Activated CD4-positive, alpha-beta T cell treated with anti-CD3 and anti-CD28 coated beads for 1 hour (primary cell): ENCODE data around the gene SACM1L.

Source experiments
- DNase-seq: peaks from one replicate; pipeline ENCODE4 v3.0.0-alpha.2; 2020

SACM1L gene

GRCh38 chr3:45700570-45701073 lies 11.4 kb downstream of the SACM1L start:
- no peak for DNase-seq

GRCh38 chr3:45701172-45701867 lies 12.1 kb downstream of the SACM1L start:
- no peak for DNase-seq

DNA sequence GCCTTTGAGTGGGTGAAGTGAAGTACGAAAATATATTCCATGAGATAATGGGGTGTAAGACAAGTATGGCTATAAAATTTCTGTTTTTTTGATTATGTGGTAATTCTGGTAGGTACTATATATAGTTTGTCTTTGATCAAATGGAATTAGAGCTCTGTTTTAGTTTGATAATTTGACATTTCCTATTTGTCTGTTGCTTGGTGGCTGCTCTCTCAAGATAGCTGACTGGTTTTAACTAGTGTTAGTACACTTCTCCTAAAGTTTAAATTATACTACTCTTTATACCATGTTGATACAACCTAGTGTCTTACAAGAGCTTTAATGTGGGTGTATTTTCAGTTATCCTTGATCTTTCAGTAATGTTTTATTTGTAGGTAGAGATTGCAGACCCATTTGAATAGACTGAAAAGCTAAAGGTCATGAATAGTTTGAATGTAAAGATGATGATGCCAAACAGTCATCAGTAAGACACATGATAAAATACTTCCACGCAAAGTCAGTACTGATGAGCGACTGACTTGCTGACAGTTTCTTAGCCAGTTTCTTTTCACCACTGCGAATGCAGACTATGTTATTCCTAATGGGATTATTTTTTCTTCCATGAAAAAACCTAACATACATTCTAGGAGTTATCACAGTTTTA lies 15.2 kb downstream of the SACM1L start:
- no peak for DNase-seq

- no peak for DNase-seq
Measured at GRCh38 chr3:45705839-45706808, 16.9 kb downstream of the SACM1L start.

GRCh38 chr3:45711931-45712330 lies 22.7 kb downstream of the SACM1L start:
- DNase-seq = no peak

GRCh38 chr3:45712434-45713110 lies 23.4 kb downstream of the SACM1L start:
- DNase-seq = no peak

DNA sequence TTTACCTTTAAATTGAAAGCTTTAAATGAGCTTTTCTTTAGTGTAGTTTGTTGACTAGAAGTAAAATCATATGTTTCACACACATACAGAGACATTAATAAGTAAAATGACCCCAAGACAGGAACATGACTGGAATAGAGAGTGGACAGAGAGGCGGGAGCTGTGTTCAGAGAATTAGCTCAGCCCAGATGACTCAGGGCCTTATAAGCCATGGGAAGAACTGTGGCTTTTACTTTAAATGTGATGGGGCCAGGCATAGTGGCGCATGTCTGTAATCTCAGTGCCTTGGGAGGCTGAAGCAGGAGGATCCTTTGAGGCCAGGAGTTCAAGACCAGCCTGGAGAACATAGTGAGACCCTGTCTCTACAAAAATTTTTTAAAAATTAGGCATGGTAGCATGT lies 26.7 kb downstream of the SACM1L start:
- no peak for DNase-seq

GRCh38 chr3:45716790-45717336 lies 27.7 kb downstream of the SACM1L start:
- DNase-seq = no peak

- DNase-seq = no peak
Measured at GRCh38 chr3:45719655-45720487, 30.7 kb downstream of the SACM1L start.

DNA sequence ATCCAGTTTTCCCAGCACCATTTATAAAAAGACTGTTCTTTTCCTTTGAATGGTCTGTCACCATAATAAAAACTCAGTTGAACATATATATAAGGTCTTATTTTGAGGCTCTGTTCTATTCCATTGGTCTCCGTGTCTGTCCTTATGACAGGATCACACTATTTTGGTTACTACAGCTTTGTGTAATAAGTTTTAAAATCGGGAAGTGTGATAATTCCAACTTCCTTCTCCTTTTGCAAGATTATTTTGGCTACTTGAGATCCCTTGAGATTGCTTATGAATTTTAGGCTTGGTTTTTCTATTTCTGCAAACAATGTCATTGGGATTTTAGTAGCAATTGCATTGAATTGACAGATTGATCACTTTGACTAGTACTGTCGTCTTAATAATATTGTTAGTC lies 35.7 kb downstream of the SACM1L start:
- DNase-seq = no peak

GRCh38 chr3:45729614-45730013 lies 40.4 kb downstream of the SACM1L start:
- DNase-seq = no peak

DNA sequence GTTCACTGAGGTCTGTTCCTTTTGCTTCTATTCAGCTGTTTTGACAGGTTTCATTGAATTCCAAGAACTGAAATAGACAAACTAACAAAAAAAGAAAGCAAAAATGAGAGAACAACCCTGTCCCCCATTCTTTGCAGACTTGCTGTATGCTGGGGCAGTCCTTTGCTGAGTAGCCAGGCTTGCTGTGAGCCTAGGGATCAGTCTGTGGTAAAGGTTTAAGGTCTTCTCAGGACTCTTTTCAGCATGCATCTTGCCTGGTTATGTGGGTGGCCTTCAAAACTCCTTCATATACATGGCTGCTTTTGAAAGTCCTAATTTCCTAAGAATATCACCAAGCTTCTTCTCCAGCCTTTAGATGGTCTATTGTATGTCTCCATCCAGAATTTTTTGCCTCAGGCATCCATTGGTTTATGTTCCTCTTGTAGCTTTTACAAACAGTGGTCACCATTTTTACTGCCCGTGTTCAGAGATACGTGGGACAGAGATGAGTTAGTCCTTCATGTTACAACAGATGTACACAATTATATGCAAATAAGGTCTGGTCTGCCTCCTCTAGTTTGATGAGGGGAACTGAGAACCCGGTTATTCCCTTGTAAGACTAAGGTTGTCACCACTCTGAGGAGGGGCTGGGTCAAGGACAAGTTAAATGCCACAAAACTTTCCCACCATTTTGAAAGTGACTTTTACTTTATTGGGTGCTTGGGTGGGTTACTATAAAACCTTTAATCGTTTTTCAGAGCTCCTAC lies 41.4 kb downstream of the SACM1L start:
- no peak for DNase-seq

GRCh38 chr3:45736707-45737106 lies 47.5 kb downstream of the SACM1L start:
- DNase-seq = no peak

GRCh38 chr3:45737234-45737633 lies 48.0 kb downstream of the SACM1L start:
- DNase-seq = no peak

- DNase-seq = no peak
Measured at GRCh38 chr3:45739991-45740390, 50.8 kb downstream of the SACM1L start.

GRCh38 chr3:45741247-45741646 lies 52.1 kb downstream of the SACM1L start:
- DNase-seq = no peak

DNA sequence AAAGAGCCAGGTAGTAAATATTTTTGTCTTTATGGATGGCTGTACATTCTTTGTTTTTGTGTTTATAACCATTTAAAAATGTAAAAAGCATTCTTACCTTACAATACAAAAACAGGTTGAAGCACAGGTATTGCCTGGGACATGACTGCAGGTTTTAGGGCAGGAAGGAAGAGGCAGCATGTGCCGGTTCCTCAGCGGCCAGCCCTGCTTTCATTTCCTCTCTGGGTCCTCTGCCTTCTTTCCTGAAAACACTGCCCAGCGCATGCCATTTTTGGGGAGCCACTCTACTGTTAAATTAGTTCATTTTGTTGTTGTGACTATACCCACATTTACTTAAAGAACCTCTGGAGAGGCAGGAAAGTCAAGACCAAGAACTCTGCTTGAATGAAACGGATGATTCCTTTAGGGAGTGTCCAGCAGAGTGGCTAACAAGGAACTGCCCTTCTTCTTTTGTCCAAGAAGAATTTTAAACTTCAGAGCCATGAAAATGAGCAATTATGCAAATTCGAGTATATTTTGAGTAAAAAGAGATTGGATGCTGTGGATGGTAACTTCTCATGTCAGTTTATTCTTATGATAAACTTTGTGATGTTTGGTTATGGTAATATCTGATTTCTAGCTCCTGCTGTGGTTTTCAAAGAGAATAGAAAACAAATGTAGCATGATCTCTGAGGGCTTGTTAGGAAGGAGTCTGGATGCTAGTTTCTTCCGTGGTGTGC lies 52.7 kb downstream of the SACM1L start:
- DNase-seq = no peak

GRCh38 chr3:45742461-45743089 lies 53.4 kb downstream of the SACM1L start:
- no peak for DNase-seq

DNA sequence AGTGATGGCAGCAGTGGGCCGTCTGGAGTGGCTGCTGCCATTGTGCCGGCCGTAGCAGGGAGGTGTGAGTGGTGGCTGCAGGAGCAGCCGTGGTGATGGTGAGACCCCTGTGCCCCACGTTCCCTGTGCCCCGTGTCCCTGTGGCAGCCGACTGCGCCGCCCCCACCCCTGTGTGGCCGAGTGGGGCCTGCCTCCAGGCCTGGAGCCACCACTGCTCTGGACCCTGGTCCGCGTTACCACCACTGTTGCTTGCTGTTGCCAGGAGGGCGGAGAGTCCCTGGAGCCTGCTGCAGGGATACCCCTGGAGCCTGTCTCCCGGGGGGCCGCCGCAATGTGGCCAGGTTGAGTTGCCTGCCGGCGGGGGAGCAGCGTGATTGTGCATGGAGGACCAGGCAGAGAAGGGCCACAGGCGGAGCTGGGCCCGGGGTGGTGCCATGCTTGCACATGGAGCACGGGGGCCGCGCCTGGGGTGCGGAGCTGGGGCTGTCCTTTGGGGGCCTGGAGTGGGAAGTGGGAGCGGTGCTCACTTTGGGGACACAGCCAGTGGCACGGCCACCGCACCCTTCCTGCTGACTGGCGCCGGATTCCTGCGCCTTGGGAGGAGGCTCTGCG lies 57.1 kb downstream of the SACM1L start:
- no peak for DNase-seq
